ENCODE results near the gene RINT1.

RINT1 gene

GRCh38 chr7:105577251-105577650, 45.2 kb downstream of the RINT1 start:
- H3K27me3 ChIP-seq (ENCODE audit: low read depth) = no peaks in the 10 kb centered on the region
- no peaks in the 10 kb centered on the region for H3K4me1 ChIP-seq
- in situ Hi-C loops (cut with MboI; ENCODE audit: low sequenced_read_pairs) = no loop called here
- DNase-seq (ENCODE audit: low spot score in 2 of 2) = no peak
- no peak overlapping the region for H3K4me3 ChIP-seq
- no peaks in the 10 kb centered on the region for H3K9me3 ChIP-seq
- no peaks in the 10 kb centered on the region for H3K36me3 ChIP-seq (replicated peaks)

DNA sequence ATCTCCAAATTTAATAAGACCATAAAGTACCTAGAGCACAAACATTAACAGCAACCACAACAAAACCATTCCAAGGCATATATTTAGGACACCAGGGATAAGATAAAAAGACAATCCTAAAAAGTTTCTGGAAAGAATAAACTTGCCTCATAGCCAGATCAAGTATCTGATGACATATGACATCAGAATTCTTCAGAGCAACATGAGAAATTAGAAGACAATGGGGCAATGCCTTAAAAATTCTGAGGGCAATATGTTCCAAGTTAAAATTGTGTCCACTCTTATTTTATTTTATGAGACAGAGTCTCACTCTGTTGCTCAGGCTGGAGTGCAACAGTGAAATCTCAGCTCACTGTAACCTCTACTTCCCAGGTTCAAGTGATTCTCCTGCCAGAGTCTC, 46.5 kb downstream of the RINT1 start:
- H3K4me3 ChIP-seq = no peak overlapping the region
- no peaks in the 10 kb centered on the region for H3K27me3 ChIP-seq (ENCODE audit: low read depth)
- in situ Hi-C loops (cut with MboI; ENCODE audit: low sequenced_read_pairs) = no loop called here
- no peaks in the 10 kb centered on the region for H3K36me3 ChIP-seq (replicated peaks)
- H3K9me3 ChIP-seq = no peaks in the 10 kb centered on the region
- H3K4me1 ChIP-seq = no peaks in the 10 kb centered on the region
- DNase-seq (ENCODE audit: low spot score in 2 of 2) = no peak

GRCh38 chr7:105580022-105580740, 48.2 kb downstream of the RINT1 start:
- no peaks in the 10 kb centered on the region for H3K9me3 ChIP-seq
- H3K27me3 ChIP-seq (ENCODE audit: low read depth) = no peaks in the 10 kb centered on the region
- no peak for DNase-seq (ENCODE audit: low spot score in 2 of 2)
- H3K36me3 ChIP-seq (replicated peaks) = no peaks in the 10 kb centered on the region
- no peak overlapping the region for H3K4me3 ChIP-seq
- no peaks in the 10 kb centered on the region for H3K4me1 ChIP-seq
- in situ Hi-C loops (cut with MboI; ENCODE audit: low sequenced_read_pairs) = no loop called here

- in situ Hi-C loops (cut with MboI; ENCODE audit: low sequenced_read_pairs) = no loop called here
- no peak for DNase-seq (ENCODE audit: low spot score in 2 of 2)
Measured at GRCh38 chr7:105581066-105581811, 49.2 kb downstream of the RINT1 start, which contains the start of gene EFCAB10. Gene EFCAB10, minus strand, starts transcription at chr7:105581493. Its CDS starts 30 bp downstream, at chr7:105581463.

DNA sequence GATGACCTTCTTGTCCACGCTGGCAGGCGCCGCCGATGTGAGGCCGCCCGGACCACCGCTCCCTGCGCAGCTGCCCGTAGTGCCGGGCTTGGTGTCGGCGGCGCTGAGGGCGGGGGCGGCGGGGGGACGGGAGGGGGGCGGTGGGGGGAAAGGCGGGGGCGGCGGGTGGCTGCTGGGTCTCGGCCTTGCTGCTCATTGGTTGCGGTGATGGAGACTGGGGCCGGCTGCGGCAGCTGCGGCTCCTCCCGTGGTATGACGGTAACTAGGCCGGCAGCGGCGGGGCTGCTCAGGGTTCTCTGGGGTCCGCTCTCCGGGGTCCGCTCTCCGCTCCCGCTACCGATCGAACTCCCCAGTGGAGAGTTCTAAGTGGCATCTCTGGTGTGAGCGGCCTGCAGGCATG, 51.1 kb downstream of the RINT1 start:
- Histone ChIP-seq H3K36me3 (replicated peaks) (no peaks in the 10 kb centered on the region), H3K9me3 (no peaks in the 10 kb centered on the region), H3K4me1 (no peaks in the 10 kb centered on the region; the same call in 1 of the 2 replicates), H3K4me3 (no peak overlapping the region), H3K27me3 (ENCODE audit: low read depth) (no peaks in the 10 kb centered on the region)
- in situ Hi-C loops (cut with MboI; ENCODE audit: low sequenced_read_pairs) = no loop called here
- DNase-seq (ENCODE audit: low spot score in 2 of 2) = no peak

More at GRCh38 chr7:105581066-105581811, 49.2 kb downstream of the RINT1 start, which contains the start of gene EFCAB10:
- no peaks in the 10 kb centered on the region for H3K36me3 ChIP-seq (replicated peaks)
- no peaks in the 10 kb centered on the region; the same call in 1 of the 2 replicates for H3K4me1 ChIP-seq
- no peaks in the 10 kb centered on the region for H3K27me3 ChIP-seq (ENCODE audit: low read depth)
- H3K9me3 ChIP-seq = no peaks in the 10 kb centered on the region
- no peak within 1 kb of the TSS for H3K4me3 ChIP-seq

DNA sequence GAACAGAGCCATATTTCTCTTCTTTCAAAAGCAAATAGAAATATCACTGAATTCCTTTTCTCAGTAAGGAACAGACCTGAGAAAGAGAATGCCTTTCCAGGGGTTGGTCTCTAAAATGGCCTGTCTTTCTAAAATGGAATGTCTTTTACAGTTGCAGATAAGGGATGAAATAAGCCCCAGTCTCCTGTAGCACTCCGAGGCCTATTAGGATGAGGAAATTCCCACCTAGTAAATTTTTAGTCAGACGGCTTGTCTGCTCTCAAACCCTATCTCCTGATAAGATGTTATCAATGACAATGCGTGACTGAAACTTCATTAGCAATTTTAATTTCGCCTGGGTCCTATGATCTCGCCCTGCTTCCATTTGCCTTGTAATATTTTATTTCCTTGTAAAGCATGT, 52.2 kb downstream of the RINT1 start:
- H3K27me3 ChIP-seq (ENCODE audit: low read depth) = no peaks in the 10 kb centered on the region
- H3K4me1 ChIP-seq = no peaks in the 10 kb centered on the region; the same call in 1 of the 2 replicates
- no peaks in the 10 kb centered on the region for H3K36me3 ChIP-seq (replicated peaks)
- no peak for DNase-seq (ENCODE audit: low spot score in 2 of 2)
- no peaks in the 10 kb centered on the region for H3K9me3 ChIP-seq
- in situ Hi-C loops (cut with MboI; ENCODE audit: low sequenced_read_pairs) = no loop called here
- H3K4me3 ChIP-seq = no peak overlapping the region

GRCh38 chr7:105585850-105586500, 54.0 kb downstream of the RINT1 start:
- H3K4me3 ChIP-seq = no peak overlapping the region
- no peaks in the 10 kb centered on the region for H3K36me3 ChIP-seq (replicated peaks)
- DNase-seq (ENCODE audit: low spot score in 2 of 2) = no peak
- no peaks in the 10 kb centered on the region for H3K27me3 ChIP-seq (ENCODE audit: low read depth)
- no peaks in the 10 kb centered on the region for H3K9me3 ChIP-seq
- in situ Hi-C loops (cut with MboI; ENCODE audit: low sequenced_read_pairs) = no loop called here
- H3K4me1 ChIP-seq = no peaks in the 10 kb centered on the region; the same call in 1 of the 2 replicates

DNA sequence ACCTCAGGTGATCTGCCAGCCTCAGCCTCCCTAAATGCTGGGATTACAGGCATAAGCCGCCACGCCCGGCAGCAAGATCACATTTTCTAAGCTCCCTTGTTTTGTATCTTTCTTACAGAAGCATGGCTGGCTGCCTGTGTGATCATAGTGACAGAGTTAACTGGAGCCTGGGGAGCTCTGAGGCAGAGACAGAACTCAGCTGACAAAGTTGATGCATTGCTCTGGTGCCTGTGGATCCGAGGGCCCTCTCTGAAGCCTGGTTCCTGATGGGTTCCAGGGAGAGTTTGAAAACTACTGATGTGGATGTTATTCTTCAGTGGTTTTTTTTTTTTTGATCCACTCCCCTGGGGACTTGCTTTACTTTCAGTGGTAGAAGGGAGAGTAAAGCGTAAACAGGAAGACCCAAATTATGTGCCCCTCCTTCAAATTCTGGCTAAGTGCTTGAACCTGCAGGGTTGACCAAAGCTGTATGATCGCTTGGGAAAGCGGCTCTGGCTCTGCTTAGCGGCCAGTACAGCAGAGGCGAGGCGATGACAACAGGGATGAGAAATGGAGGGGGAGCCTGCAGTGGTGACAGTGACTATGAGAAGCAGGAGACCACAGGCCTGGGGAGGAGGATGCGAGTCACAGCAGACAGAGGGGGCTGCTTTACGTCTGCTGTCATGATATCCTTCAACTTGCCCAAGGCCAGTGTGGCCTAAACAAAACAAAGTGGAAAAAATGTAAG, 56.1 kb downstream of the RINT1 start:
- no peaks in the 10 kb centered on the region for H3K27me3 ChIP-seq (ENCODE audit: low read depth)
- no peak for DNase-seq (ENCODE audit: low spot score in 2 of 2)
- no peaks in the 10 kb centered on the region for H3K36me3 ChIP-seq (replicated peaks)
- H3K4me3 ChIP-seq = no peak overlapping the region
- no peaks in the 10 kb centered on the region; the same call in 1 of the 2 replicates for H3K4me1 ChIP-seq
- in situ Hi-C loops (cut with MboI; ENCODE audit: low sequenced_read_pairs) = no loop called here
- H3K9me3 ChIP-seq = no peaks in the 10 kb centered on the region

DNA sequence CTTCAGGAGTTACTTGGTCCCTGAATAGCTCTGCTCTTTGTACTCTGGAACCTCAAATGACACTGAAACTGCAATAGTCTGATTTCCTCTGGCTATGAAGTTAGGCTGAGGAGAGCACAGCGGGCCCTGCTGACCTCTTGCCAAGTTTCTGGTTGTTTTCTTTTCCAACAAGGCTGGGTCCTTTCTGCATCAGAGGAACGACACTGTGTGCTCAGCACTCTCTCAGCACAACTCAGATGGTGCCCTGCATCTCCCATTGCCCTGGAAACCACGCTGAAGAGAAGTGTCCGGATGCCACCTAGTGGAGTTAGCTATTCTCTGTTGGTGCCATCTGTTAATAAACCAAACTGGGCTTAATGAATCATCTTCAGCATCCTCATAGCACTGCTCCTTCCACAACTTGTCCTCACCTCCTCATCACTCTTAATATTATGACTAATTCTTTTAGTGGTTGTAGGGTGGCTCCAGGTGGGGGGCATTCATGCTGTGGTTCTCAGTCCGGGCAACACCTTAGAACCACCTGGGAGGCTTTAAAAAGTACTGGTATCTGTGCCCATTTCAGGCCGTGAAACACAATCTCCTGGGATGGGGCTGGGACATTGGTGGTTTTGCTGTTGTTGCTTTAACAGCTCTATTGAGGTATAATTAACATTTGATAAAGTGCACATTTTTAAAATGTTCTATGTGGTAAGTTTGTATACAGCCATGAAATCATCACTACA, 57.5 kb downstream of the RINT1 start:
- H3K4me1 ChIP-seq = no peaks in the 10 kb centered on the region; the same call in 1 of the 2 replicates
- no peaks in the 10 kb centered on the region for H3K36me3 ChIP-seq (replicated peaks)
- H3K9me3 ChIP-seq = no peaks in the 10 kb centered on the region
- no peak overlapping the region for H3K4me3 ChIP-seq
- peak; percentile 25 to 65 for DNase-seq (ENCODE audit: low spot score in 2 of 2)
- in situ Hi-C loops (cut with MboI; ENCODE audit: low sequenced_read_pairs) = no loop called here
- H3K27me3 ChIP-seq (ENCODE audit: low read depth) = no peaks in the 10 kb centered on the region

DNA sequence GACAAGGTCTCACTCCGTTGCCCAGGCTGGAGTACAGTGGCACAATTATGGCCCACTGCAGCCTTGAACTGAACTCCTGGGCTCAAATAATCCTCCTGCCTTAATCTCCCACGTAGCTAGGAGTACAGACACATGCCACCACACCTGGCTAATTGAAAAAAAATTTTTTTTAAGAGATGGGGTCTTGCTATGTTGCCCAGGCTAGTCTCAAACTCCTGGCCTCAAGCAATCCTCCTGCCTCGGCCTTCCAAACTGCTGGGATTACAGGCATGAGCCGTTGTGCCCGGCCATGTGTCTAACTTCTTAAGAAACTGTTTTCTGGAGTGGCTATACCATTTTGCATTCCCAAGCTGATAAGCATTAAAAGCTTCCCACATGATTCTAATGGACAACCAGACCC, 58.8 kb downstream of the RINT1 start:
- in situ Hi-C loops (cut with MboI; ENCODE audit: low sequenced_read_pairs) = no loop called here
- Histone ChIP-seq H3K4me1 (no peaks in the 10 kb centered on the region), H3K4me3 (no peak overlapping the region), H3K27me3 (ENCODE audit: low read depth) (no peaks in the 10 kb centered on the region), H3K9me3 (no peaks in the 10 kb centered on the region), H3K36me3 (replicated peaks) (no peaks in the 10 kb centered on the region; the same call in 1 of the 2 replicates)
- no peak for DNase-seq (ENCODE audit: low spot score in 2 of 2)

- DNase-seq (ENCODE audit: low spot score in 2 of 2) = no peak
- in situ Hi-C loops (cut with MboI; ENCODE audit: low sequenced_read_pairs) = no loop called here
- H3K4me3 ChIP-seq = no peak overlapping the region
- H3K36me3 ChIP-seq (replicated peaks) = no peaks in the 10 kb centered on the region; the same call in 1 of the 2 replicates
- no peaks in the 10 kb centered on the region for H3K4me1 ChIP-seq
- H3K27me3 ChIP-seq (ENCODE audit: low read depth) = no peaks in the 10 kb centered on the region
- no peaks in the 10 kb centered on the region for H3K9me3 ChIP-seq
Measured at GRCh38 chr7:105591522-105591921, 59.5 kb downstream of the RINT1 start.

DNA sequence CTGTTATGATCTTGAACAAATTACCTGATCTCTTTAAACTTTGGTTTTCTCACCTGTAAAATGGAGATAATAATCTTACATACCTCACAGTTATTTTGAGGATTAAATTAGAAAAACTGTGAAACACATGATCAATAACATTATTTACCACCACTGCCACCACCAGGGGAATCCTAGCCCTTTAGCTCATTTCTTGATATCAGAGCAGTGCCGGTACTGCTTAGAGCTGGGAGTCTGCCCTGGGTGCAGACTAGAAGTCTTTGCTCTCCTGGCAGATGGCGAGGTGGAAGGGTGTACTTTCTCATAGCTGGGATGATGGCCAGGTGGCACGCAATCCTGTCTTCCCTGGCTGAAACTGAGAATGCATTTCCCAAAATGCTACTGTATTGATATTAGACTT, 62.0 kb downstream of the RINT1 start:
- H3K36me3 ChIP-seq (replicated peaks) = no peaks in the 10 kb centered on the region; the same call in 1 of the 2 replicates
- no peaks in the 10 kb centered on the region for H3K9me3 ChIP-seq
- no peaks in the 10 kb centered on the region for H3K27me3 ChIP-seq (ENCODE audit: low read depth)
- DNase-seq (ENCODE audit: low spot score in 2 of 2) = no peak
- no peak overlapping the region for H3K4me3 ChIP-seq
- in situ Hi-C loops (cut with MboI; ENCODE audit: low sequenced_read_pairs) = no loop called here
- no peaks in the 10 kb centered on the region for H3K4me1 ChIP-seq

DNA sequence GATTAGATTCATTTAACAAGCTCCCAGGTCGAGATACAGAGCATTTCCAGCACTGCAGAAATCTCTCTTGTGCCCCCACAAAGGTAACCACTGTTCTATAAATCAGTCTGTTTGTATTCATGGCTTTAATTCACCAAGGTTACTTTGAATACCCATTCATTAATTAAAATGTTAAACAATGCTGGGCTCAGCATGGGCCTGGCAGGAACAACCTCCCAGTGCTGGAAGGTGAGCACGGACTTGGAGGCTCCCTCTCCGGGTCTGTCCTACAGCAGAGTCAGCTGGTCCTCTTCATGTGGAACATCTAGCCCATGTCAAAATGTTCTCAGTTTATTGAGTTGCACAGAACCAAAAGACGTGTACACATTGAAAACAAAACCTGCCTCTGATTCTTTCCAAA, 64.9 kb downstream of the RINT1 start:
- H3K4me3 ChIP-seq = no peak overlapping the region
- H3K27me3 ChIP-seq (ENCODE audit: low read depth) = no peaks in the 10 kb centered on the region
- in situ Hi-C loops (cut with MboI; ENCODE audit: low sequenced_read_pairs) = no loop called here
- no peaks in the 10 kb centered on the region for H3K4me1 ChIP-seq
- no peak for DNase-seq (ENCODE audit: low spot score in 2 of 2)
- H3K9me3 ChIP-seq = no peaks in the 10 kb centered on the region
- H3K36me3 ChIP-seq (replicated peaks) = no peaks in the 10 kb centered on the region; the same call in 1 of the 2 replicates
